Erythroblast (primary cell): ENCODE measurements around the gene SVBP.

Experiments used
- GATA1 ChIP-seq: IDR thresholded peaks from 2 replicates; pipeline ENCODE4 v1.6.1; 2011; ENCODE audit warnings: low read depth, mild to moderate bottlenecking, control low read depth, low read length, moderate library complexity
- POLR2A ChIP-seq: IDR thresholded peaks from 2 replicates; pipeline ENCODE4 v1.6.1; 2011; ENCODE audit warnings: mild to moderate bottlenecking, low read length

DNA sequence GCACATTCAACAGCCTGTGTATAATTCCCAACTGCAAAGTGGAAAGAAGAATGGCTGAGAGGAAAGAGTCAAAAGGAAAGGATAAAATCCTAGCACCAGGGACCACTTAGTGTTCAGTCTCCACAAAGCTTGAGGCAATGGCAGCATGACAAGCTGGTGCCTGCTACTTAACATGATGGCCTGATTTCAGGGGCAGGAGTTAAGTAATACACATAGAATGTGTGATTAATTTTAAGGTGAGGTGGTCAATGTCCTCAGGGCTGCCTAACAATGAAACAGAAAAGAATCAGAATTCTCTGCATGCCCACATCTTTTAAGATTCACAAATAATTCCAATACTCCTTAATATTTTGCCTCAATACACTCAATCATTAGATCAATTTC, 59.3 kb downstream of the SVBP start:
- TF ChIP-seq POLR2A (no peak), GATA1 (no peak)
